PC-3 (cell line): Measurements from ENCODE around the gene TMC3.

Experiments used
- EZH2 ChIP-seq: fragments of 300-600 bp; sonication (generic); IDR thresholded peaks from one replicate; pipeline ENCODE4 v1.6.1; 2017; ENCODE audit warnings: antibody characterized with exemption, mild to moderate bottlenecking, low read length; ENCODE audit not compliant: unreplicated experiment
- TF ChIP-seq, protein P1 (sequence below): fragments of 300-600 bp; sonication (generic); conservative IDR thresholded peaks from 2 replicates; pipeline ENCODE4 v1.5.1; 2017; ENCODE audit warnings: antibody characterized with exemption, low read depth, mild to moderate bottlenecking, low read length

DNA sequence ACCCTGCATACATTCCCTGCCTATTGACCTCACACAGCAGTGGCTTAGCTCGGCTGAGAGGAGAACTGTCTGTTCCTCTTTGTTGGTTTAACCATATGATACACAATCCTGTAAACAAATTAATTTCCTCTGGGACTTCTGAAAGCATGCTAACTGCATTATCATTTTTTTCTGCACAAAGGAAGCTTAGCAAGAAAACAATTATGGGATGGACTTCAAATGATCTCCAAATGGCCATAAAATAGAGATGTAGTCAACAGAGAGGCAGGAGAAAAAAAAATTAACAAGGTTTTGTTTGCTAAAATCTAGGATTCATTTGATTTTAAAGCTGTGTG is 14.4 kb upstream of the TMC3 start:
- no peak for TF ChIP-seq EZH2
- TF ChIP-seq, protein P1, sequence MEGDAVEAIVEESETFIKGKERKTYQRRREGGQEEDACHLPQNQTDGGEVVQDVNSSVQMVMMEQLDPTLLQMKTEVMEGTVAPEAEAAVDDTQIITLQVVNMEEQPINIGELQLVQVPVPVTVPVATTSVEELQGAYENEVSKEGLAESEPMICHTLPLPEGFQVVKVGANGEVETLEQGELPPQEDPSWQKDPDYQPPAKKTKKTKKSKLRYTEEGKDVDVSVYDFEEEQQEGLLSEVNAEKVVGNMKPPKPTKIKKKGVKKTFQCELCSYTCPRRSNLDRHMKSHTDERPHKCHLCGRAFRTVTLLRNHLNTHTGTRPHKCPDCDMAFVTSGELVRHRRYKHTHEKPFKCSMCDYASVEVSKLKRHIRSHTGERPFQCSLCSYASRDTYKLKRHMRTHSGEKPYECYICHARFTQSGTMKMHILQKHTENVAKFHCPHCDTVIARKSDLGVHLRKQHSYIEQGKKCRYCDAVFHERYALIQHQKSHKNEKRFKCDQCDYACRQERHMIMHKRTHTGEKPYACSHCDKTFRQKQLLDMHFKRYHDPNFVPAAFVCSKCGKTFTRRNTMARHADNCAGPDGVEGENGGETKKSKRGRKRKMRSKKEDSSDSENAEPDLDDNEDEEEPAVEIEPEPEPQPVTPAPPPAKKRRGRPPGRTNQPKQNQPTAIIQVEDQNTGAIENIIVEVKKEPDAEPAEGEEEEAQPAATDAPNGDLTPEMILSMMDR = no peak
